Measurements from ENCODE around the gene DUSP22. TPM values are rescaled to one million over a fixed set of nuclear protein-coding genes. Genes with fewer than 3 reads are reported as not detected.

The DUSP22 gene
- total RNA-seq, 4 donors from 2014 or later = 34.7 to 75.9 (median 48.5) TPM

- Histone ChIP-seq H3K9me3 (no peaks in the 10 kb centered on the region), H3K27ac (peak overlapping the region in 1 of 4 donors; percentile 91), H3K4me3 (no peak overlapping the region), H3K27me3 (peaks cover 0 to 31% of the 10 kb centered on the region in 2 donors), H3K4me1 (peaks cover 0 to 30% (median 4%) of the 10 kb centered on the region in 4 donors), H3K36me3 (no peaks in the 10 kb centered on the region)
- no peak for DNase-seq
- TF ChIP-seq POLR2A (IDR thresholded peaks at IDR 0.05) (no peak), CTCF (IDR thresholded peaks at IDR 0.05) (no peak)
Measured at GRCh38 chr6:394641-395289, 102.5 kb downstream of the DUSP22 start.

GRCh38 chr6:395432-396125 lies 103.3 kb downstream of the DUSP22 start:
- no peaks in the 10 kb centered on the region for H3K36me3 ChIP-seq
- H3K4me1 ChIP-seq = peaks cover 0 to 30% (median 4%) of the 10 kb centered on the region in 4 donors
- no peak for TF ChIP-seq POLR2A (IDR thresholded peaks at IDR 0.05)
- TF ChIP-seq CTCF (IDR thresholded peaks at IDR 0.05) = no peak
- no peaks in the 10 kb centered on the region for H3K9me3 ChIP-seq
- no peak for DNase-seq
- peak overlapping the region in 1 of 4 donors; percentile 91 for H3K27ac ChIP-seq
- no peak overlapping the region for H3K4me3 ChIP-seq
- H3K27me3 ChIP-seq = peaks cover 0 to 27% of the 10 kb centered on the region in 2 donors

GRCh38 chr6:396126-396520 lies 103.8 kb downstream of the DUSP22 start:
- no peak for DNase-seq
- Histone ChIP-seq H3K4me1 (peaks cover 0 to 27% (median 4%) of the 10 kb centered on the region in 4 donors), H3K27ac (peak overlapping the region in 1 of 4 donors; percentile 91), H3K4me3 (no peak overlapping the region), H3K9me3 (no peaks in the 10 kb centered on the region), H3K27me3 (peaks cover 0 to 22% of the 10 kb centered on the region in 2 donors), H3K36me3 (no peaks in the 10 kb centered on the region)
- no peak for TF ChIP-seq POLR2A (IDR thresholded peaks at IDR 0.05)

GRCh38 chr6:397056-397455 lies 104.8 kb downstream of the DUSP22 start:
- peak overlapping the region in 1 of 4 donors; percentile 59 for H3K27ac ChIP-seq
- peaks cover 0 to 19% (median 4%) of the 10 kb centered on the region in 4 donors for H3K4me1 ChIP-seq
- H3K4me3 ChIP-seq = no peak overlapping the region
- peaks cover 0 to 22% of the 10 kb centered on the region in 2 donors for H3K27me3 ChIP-seq
- DNase-seq = no peak
- no peaks in the 10 kb centered on the region for H3K36me3 ChIP-seq
- H3K9me3 ChIP-seq = no peaks in the 10 kb centered on the region
- TF ChIP-seq POLR2A (IDR thresholded peaks at IDR 0.05) (no peak), CTCF (IDR thresholded peaks at IDR 0.05) (no peak)

- no peak for DNase-seq
- Histone ChIP-seq H3K9me3 (no peaks in the 10 kb centered on the region), H3K36me3 (no peaks in the 10 kb centered on the region), H3K4me1 (peaks cover 0 to 13% (median 4%) of the 10 kb centered on the region in 4 donors), H3K27ac (peak overlapping the region in 1 of 4 donors; percentile 59), H3K4me3 (no peak overlapping the region), H3K27me3 (peaks cover 0 to 16% of the 10 kb centered on the region in 2 donors)
- no peak for TF ChIP-seq CTCF (IDR thresholded peaks at IDR 0.05)
- no peak for TF ChIP-seq POLR2A (IDR thresholded peaks at IDR 0.05)
Measured at GRCh38 chr6:397604-398003, 105.3 kb downstream of the DUSP22 start.

GRCh38 chr6:398065-398464 lies 105.8 kb downstream of the DUSP22 start:
- H3K27me3 ChIP-seq = peaks cover 0 to 12% of the 10 kb centered on the region in 2 donors
- DNase-seq = no peak
- H3K27ac ChIP-seq = peak overlapping the region in 1 of 4 donors; percentile 59
- no peaks in the 10 kb centered on the region for H3K9me3 ChIP-seq
- no peak overlapping the region for H3K4me3 ChIP-seq
- H3K4me1 ChIP-seq = peaks cover 0 to 11% (median 6%) of the 10 kb centered on the region in 4 donors
- TF ChIP-seq POLR2A (IDR thresholded peaks at IDR 0.05) (no peak), CTCF (IDR thresholded peaks at IDR 0.05) (no peak)
- H3K36me3 ChIP-seq = no peaks in the 10 kb centered on the region

Data from Peyer's patch (tissue), 4 donors.